HG03103 (cell line): ENCODE data around the gene POLA2.
"Not testable (repeated sequence)": the region's sequence is repeated elsewhere in the genome, so short reads cannot be mapped to it uniquely, and the experiment has no call there.

ENCODE experiments used
- ATAC-seq: cut with Tn5 transposase; IDR thresholded peaks from one replicate; pipeline ENCODE4 v1.9.1; 2021; ENCODE audit warnings: low read depth; ENCODE audit not compliant: unreplicated experiment

The POLA2 gene

GRCh38 chr11:65261591-65262380, at the start of gene POLA2:
POLA2 (plus strand) TSS chr11:65261962; CDS start chr11:65262293, 331 bp downstream.
- peak; percentile 81 for ATAC-seq

GRCh38 chr11:65212226-65212801, 49.4 kb upstream of the POLA2 start:
- no peak for ATAC-seq

- ATAC-seq: no peak
These were observed 48.2 kb upstream of the POLA2 start for GRCh38 chr11:65213322-65214211.

GRCh38 chr11:65214212-65214845, 47.4 kb upstream of the POLA2 start:
- ATAC-seq: no peak

- ATAC-seq: no peak
These were observed 46.2 kb upstream of the POLA2 start for GRCh38 chr11:65215441-65216076.

- no peak for ATAC-seq
These were observed 44.9 kb upstream of the POLA2 start for GRCh38 chr11:65216830-65217229.

GRCh38 chr11:65217441-65218423, 44.0 kb upstream of the POLA2 start:
- no peak for ATAC-seq

GRCh38 chr11:65218446-65218845, 43.3 kb upstream of the POLA2 start:
- ATAC-seq: no peak

- ATAC-seq: no peak
These were observed 41.9 kb upstream of the POLA2 start for GRCh38 chr11:65219930-65220213.

- ATAC-seq: no peak
These were observed 40.7 kb upstream of the POLA2 start for GRCh38 chr11:65221026-65221425.

GRCh38 chr11:65223011-65223410, 38.8 kb upstream of the POLA2 start:
- ATAC-seq: no peak

GRCh38 chr11:65224930-65225278, 36.9 kb upstream of the POLA2 start:
- ATAC-seq: no peak

GRCh38 chr11:65225279-65226102, 36.3 kb upstream of the POLA2 start:
- ATAC-seq: no peak

GRCh38 chr11:65226103-65226442, 35.7 kb upstream of the POLA2 start:
- no peak for ATAC-seq

GRCh38 chr11:65227879-65228278, 33.9 kb upstream of the POLA2 start:
- no peak for ATAC-seq

GRCh38 chr11:65236194-65237059, 25.3 kb upstream of the POLA2 start:
- no peak for ATAC-seq

- ATAC-seq: not testable (repeated sequence)
These were observed 23.5 kb upstream of the POLA2 start for GRCh38 chr11:65238302-65238701.

GRCh38 chr11:65241134-65241533, 20.6 kb upstream of the POLA2 start:
- no peak for ATAC-seq
